Lower leg skin (tissue), 4 donors: ENCODE measurements around the gene CCDC167. TPM values are rescaled to one million over a fixed set of nuclear protein-coding genes. Genes with fewer than 3 reads are reported as not detected.

Experiments
- DNase-seq, 2 donors: peaks; one replicate each; pipeline ENCODE4 v3.0.0-alpha.2; 2019; ENCODE audit warnings: low spot score in 2 of 2
- H3K4me3 ChIP-seq: fragments of 200-600 bp; sonication (generic); 2 replicates; pipeline ENCODE4 v1.5.1; 2017; ENCODE audit warnings: mild to moderate bottlenecking, low read depth; ENCODE audit not compliant: poor library complexity, severe bottlenecking
- CTCF ChIP-seq, 3 donors: fragments of 450-650 bp; IDR thresholded peaks; one replicate each; pipeline ENCODE4 v1.5.1; 2016; ENCODE audit warnings: antibody characterized with exemption in 3 of 3, mild to moderate bottlenecking in 3 of 3, moderate library complexity in 2 of 3
- POLR2A ChIP-seq, 2 donors: fragments of 450-650 bp; IDR thresholded peaks; one replicate each; pipeline ENCODE4 v1.6.1; 2016 to 2017; ENCODE audit warnings: antibody characterized with exemption in 2 of 2, mild to moderate bottlenecking in 1 of 2, moderate library complexity in 1 of 2
- WGBS, 2 donors: methylation state at CpG; one replicate each; pipeline ENCODE4 v1.1.5; 2018; 5-methylcytosine and 5-hydroxymethylcytosine counted together
- intact Hi-C: fragments of 100-400 bp; cut with DNase I; formaldehyde crosslinking; loops from one replicate; pipeline ENCODE4 v1.15.0; 2023; ENCODE audit warnings: low total_unique reads
- total RNA-seq, 4 donors: library from RNA; depleted of rRNA; stranded (reverse); fragments of >200 nt; gene quantifications; one replicate each; pipeline ENCODE4 v1.1.0, GENCODE V29; 2016

The CCDC167 gene
- total RNA-seq, 4 donors from 2014 or later: 11.8 to 21.8 (median 14.5) TPM

- no peak for DNase-seq
- no peak for TF ChIP-seq CTCF (IDR thresholded peaks at IDR 0.05)
- TF ChIP-seq POLR2A (IDR thresholded peaks at IDR 0.05): no peak
- 77 to 87% methylated on average over 10 of the region's 10 CpGs for WGBS, 2 donors
- intact Hi-C loops: no loop called here
- H3K4me3 ChIP-seq: no peak overlapping the region
These were observed 17.0 kb downstream of the CCDC167 start for GRCh38 chr6:37482606-37483251.

- intact Hi-C loops: no loop called here
- 74 to 80% methylated on average over 15 of the region's 15 CpGs for WGBS, 2 donors
- DNase-seq: no peak
- TF ChIP-seq POLR2A (IDR thresholded peaks at IDR 0.05): no peak
- no peak for TF ChIP-seq CTCF (IDR thresholded peaks at IDR 0.05)
- H3K4me3 ChIP-seq: no peak overlapping the region
These were observed 17.7 kb downstream of the CCDC167 start for GRCh38 chr6:37481711-37482605.

- H3K4me3 ChIP-seq: no peak overlapping the region
- DNase-seq: no peak
- 69 to 78% methylated on average over 7 of the region's 7 CpGs for WGBS, 2 donors
- intact Hi-C loops: no loop called here
- TF ChIP-seq CTCF (IDR thresholded peaks at IDR 0.05) (no peak), POLR2A (IDR thresholded peaks at IDR 0.05) (no peak)
These were observed 18.6 kb downstream of the CCDC167 start for GRCh38 chr6:37480951-37481534.

GRCh38 chr6:37480118-37480736 is 19.5 kb downstream of the CCDC167 start:
- TF ChIP-seq POLR2A (IDR thresholded peaks at IDR 0.05) (no peak), CTCF (IDR thresholded peaks at IDR 0.05) (no peak)
- intact Hi-C loops: no loop called here
- WGBS, 2 donors: 44 to 70% methylated on average over 1 of the region's 1 CpG
- no peak overlapping the region for H3K4me3 ChIP-seq
- no peak for DNase-seq

GRCh38 chr6:37479266-37479854 is 20.3 kb downstream of the CCDC167 start:
- H3K4me3 ChIP-seq: no peak overlapping the region
- TF ChIP-seq CTCF (IDR thresholded peaks at IDR 0.05): no peak
- no peak for TF ChIP-seq POLR2A (IDR thresholded peaks at IDR 0.05)
- no peak for DNase-seq
- WGBS, 2 donors: 84 to 97% methylated on average over 3 to 5 of the region's 6 CpGs
- intact Hi-C loops: no loop called here
